Panc1 (cell line): ENCODE results near the gene KRT36. TPM values are rescaled to one million over a fixed set of nuclear protein-coding genes. Genes with fewer than 3 reads are reported as not detected.

ENCODE experiments used
- ATAC-seq: fragments of 200-7000 bp; cut with Tn5 transposase; 2 replicates; pipeline ENCODE4 v1.9.1; 2020; ENCODE audit warnings: mild to moderate bottlenecking, moderate library complexity
- BruUV-seq: library from RNA; stranded (reverse); fragments of 400-500 nt; replicated peaks from 2 replicates; lab custom pipeline; 2021; lab: Mats Ljungman, UMichigan
- CTCF ChIA-PET: fragments of 300-600 bp; sonication (Branson Sonifier 250); formaldehyde crosslinking; loops from one replicate; lab custom pipeline; 2022; ENCODE audit warnings: antibody characterized with exemption; lab: Charles Lee
- POLR2A ChIA-PET: fragments of 300-600 bp; sonication (Branson Sonifier 250); formaldehyde crosslinking; loops from one replicate; lab custom pipeline; 2022; ENCODE audit warnings: antibody characterized with exemption; lab: Charles Lee
- DNase-seq: peaks from one replicate; pipeline ENCODE4 v3.0.0-alpha.2; 2010; ENCODE audit warnings: low read depth, low spot score
- H3K27ac ChIP-seq: 2 replicates; pipeline ENCODE4 v1.5.1; 2011; ENCODE audit warnings: mild to moderate bottlenecking, low read length, inconsistent platforms
- H3K27me3 ChIP-seq: fragments of 200-500 bp; sonication (Bioruptor generic); 2 replicates; pipeline ENCODE4 v1.6.0; 2014; ENCODE audit warnings: low read length, inconsistent platforms; ENCODE audit not compliant: control insufficient read depth, insufficient read depth
- H3K36me3 ChIP-seq: fragments of 200-500 bp; sonication (Bioruptor generic); 2 replicates; pipeline ENCODE4 v1.5.1; 2014; ENCODE audit warnings: inconsistent platforms, mild to moderate bottlenecking, low read length, moderate library complexity; ENCODE audit not compliant: control insufficient read depth, insufficient read depth
- H3K4me1 ChIP-seq: 2 replicates; pipeline ENCODE4 v1.5.1; 2011; ENCODE audit warnings: inconsistent platforms, mild to moderate bottlenecking, low read length, moderate library complexity; ENCODE audit not compliant: control insufficient read depth, insufficient read depth
- H3K4me3 ChIP-seq, 2 experiments: 2 replicates each; pipeline ENCODE4 v1.5.1; 2011 to 2012; ENCODE audit warnings: low read depth in 2 of 2, low read length in 2 of 2, mild to moderate bottlenecking in 2 of 2, inconsistent platforms in 1 of 2, moderate library complexity in 1 of 2
- H3K9me3 ChIP-seq: fragments of 200-500 bp; sonication (Bioruptor generic); 2 replicates; pipeline ENCODE4 v1.5.1; 2014; ENCODE audit warnings: low read depth, mild to moderate bottlenecking, inconsistent platforms, low read length, moderate library complexity; ENCODE audit not compliant: control insufficient read depth, insufficient read depth
- CTCF ChIP-seq: fragments of 450-650 bp; IDR thresholded peaks from 2 replicates; pipeline ENCODE4 v1.5.1; 2017; ENCODE audit warnings: mild to moderate bottlenecking
- POLR2AphosphoS5 ChIP-seq: IDR thresholded peaks from 2 replicates; pipeline ENCODE4 v1.6.1; 2012; ENCODE audit warnings: mild to moderate bottlenecking, low read depth, low read length, moderate library complexity
- REST ChIP-seq, 2 experiments: IDR thresholded peaks; 2 replicates each; pipeline ENCODE4 v1.6.1; 2011 to 2012; ENCODE audit warnings: low read depth in 2 of 2, control low read depth in 1 of 2, low read length in 1 of 2, mild to moderate bottlenecking in 1 of 2, moderate library complexity in 1 of 2; ENCODE audit not compliant: insufficient read depth in 1 of 2
- SIN3A ChIP-seq: IDR thresholded peaks from 2 replicates; pipeline ENCODE4 v1.6.1; 2012; ENCODE audit warnings: low read depth, mild to moderate bottlenecking, low read length, moderate library complexity, borderline replicate concordance; ENCODE audit not compliant: insufficient read depth
- TCF7L2 ChIP-seq: IDR thresholded peaks from 2 replicates; pipeline ENCODE4 v1.6.1; 2011; ENCODE audit warnings: mild to moderate bottlenecking, low read depth, low read length, inconsistent platforms
- in situ Hi-C: cut with HindIII; loops from 2 replicates; pipeline ENCODE4 v1.10.0; 2016; ENCODE audit warnings: low sequenced_read_pairs, low pct_unique_long_range_greater_than_20kb
- intact Hi-C: fragments of 100-400 bp; cut with micrococcal nuclease; formaldehyde crosslinking; loops from one replicate; pipeline ENCODE4 v1.10.0; 2022; ENCODE audit not compliant: unreplicated experiment
- microRNA-seq: library from miRNA; unstranded; fragments of <30 nt; microRNA quantifications from one replicate; pipeline ENCODE4 v1.1.0, GENCODE V29; 2020; ENCODE audit not compliant: unreplicated experiment
- total RNA-seq: library from RNA; stranded (reverse); gene quantifications from one replicate; pipeline ENCODE4 v1.2.1, GENCODE V29; 2021; ENCODE audit not compliant: unreplicated experiment

KRT36 gene
- total RNA-seq, 1 experiment from 2014 or later = not detected

GRCh38 chr17:41437769-41438168, 51.9 kb downstream of the KRT36 start:
- Histone ChIP-seq H3K27ac (no peak overlapping the region), H3K4me3 (no peak overlapping the region), H3K36me3 (no peaks in the 10 kb centered on the region), H3K27me3 (no peaks in the 10 kb centered on the region), H3K4me1 (no peaks in the 10 kb centered on the region), H3K9me3 (no peaks in the 10 kb centered on the region)
- CTCF ChIA-PET = no interaction called here
- POLR2A ChIA-PET = no interaction called here
- no peak for ATAC-seq
- intact Hi-C loops = no loop called here
- TF ChIP-seq CTCF = no peak
- TF ChIP-seq SIN3A = no peak
- no peak for TF ChIP-seq POLR2AphosphoS5
- no peak for TF ChIP-seq REST (IDR thresholded peaks at IDR 0.05; ENCODE audit: insufficient read depth in 1 of 2, low read depth in 2 of 2, low read length in 1 of 2)
- TF ChIP-seq TCF7L2 = no peak
- no TSS peak for BruUV-seq
- DNase-seq = no peak
- in situ Hi-C loops = no loop called here

GRCh38 chr17:41437254-41437653, 52.5 kb downstream of the KRT36 start:
- H3K4me1 ChIP-seq = no peaks in the 10 kb centered on the region
- TF ChIP-seq SIN3A = no peak
- no TSS peak for BruUV-seq
- in situ Hi-C loops (no loop called here), intact Hi-C loops (no loop called here)
- no peaks in the 10 kb centered on the region for H3K9me3 ChIP-seq
- ChIA-PET CTCF (no interaction called here), POLR2A (no interaction called here)
- no peak for ATAC-seq
- DNase-seq = no peak
- H3K4me3 ChIP-seq = no peak overlapping the region
- H3K27me3 ChIP-seq = no peaks in the 10 kb centered on the region
- no peak overlapping the region for H3K27ac ChIP-seq
- H3K36me3 ChIP-seq = no peaks in the 10 kb centered on the region

Small RNA genes lying within 50 kb of the gene (microRNA-seq; reads per million reads assigned to microRNA genes)
- 1.3 reads per million for gene MIR6510

Other genes starting within 250 kb of the KRT36 start
- not detected for gene KRTAP9-4, start 240.2 kb downstream of the KRT36 start, total RNA-seq
- gene KRTAP9-9, start 234.5 kb downstream of the KRT36 start, total RNA-seq = not detected
- gene KRTAP9-6, start 224.5 kb downstream of the KRT36 start, total RNA-seq = not detected
- not detected for gene KRTAP9-7, start 214.2 kb downstream of the KRT36 start, total RNA-seq
- gene KRTAP29-1, start 187.1 kb downstream of the KRT36 start, total RNA-seq = not detected
- not detected for gene KRTAP16-1, start 180.6 kb downstream of the KRT36 start, total RNA-seq
- not detected for gene KRTAP17-1, start 174.2 kb downstream of the KRT36 start, total RNA-seq
- gene KRT33A, start 139.1 kb downstream of the KRT36 start, total RNA-seq = not detected
- gene KRT33B, start 120.1 kb downstream of the KRT36 start, total RNA-seq = not detected
- gene KRT34, start 107.6 kb downstream of the KRT36 start, total RNA-seq = not detected
- not detected for gene KRT31, start 92.3 kb downstream of the KRT36 start, total RNA-seq
- not detected for gene KRT37, start 65.3 kb downstream of the KRT36 start, total RNA-seq
- gene KRT38, start 48.9 kb downstream of the KRT36 start, total RNA-seq = not detected
- 0.72 TPM for gene KRT32, start 22.5 kb downstream of the KRT36 start, total RNA-seq
- gene KRT35, start 8.8 kb downstream of the KRT36 start, total RNA-seq = not detected
- 0.36 TPM for gene KRT13, start 15.7 kb upstream of the KRT36 start, total RNA-seq
- gene KRT15, start 29.0 kb upstream of the KRT36 start, total RNA-seq = 70.4 TPM
- 2,383 TPM for gene KRT19, start 38.4 kb upstream of the KRT36 start, total RNA-seq
- gene KRT9, start 82.1 kb upstream of the KRT36 start, total RNA-seq = not detected
- not detected for gene KRT14, start 97.0 kb upstream of the KRT36 start, total RNA-seq
- gene KRT16, start 122.9 kb upstream of the KRT36 start, total RNA-seq = 1.6 TPM
- 1.9 TPM for gene KRT17, start 134.7 kb upstream of the KRT36 start, total RNA-seq
- 747 TPM for gene EIF1, start 199.0 kb upstream of the KRT36 start, total RNA-seq
- gene GAST, start 222.4 kb upstream of the KRT36 start, total RNA-seq = not detected
- gene HAP1, start 244.7 kb upstream of the KRT36 start, total RNA-seq = 11.6 TPM